Measurements from ENCODE around the gene REXO4. TPM values are rescaled to one million over a fixed set of nuclear protein-coding genes. Genes with fewer than 3 reads are reported as not detected.

Gene REXO4
- total RNA-seq, 1 experiment from 2014 or later = 38.6 TPM

GRCh38 chr9:133360400-133361393 lies 57.1 kb downstream of the REXO4 start:
- H3K9me3 Mint-ChIP-seq = no peaks in the 10 kb centered on the region
- H3K27ac Mint-ChIP-seq = peak overlapping the region; percentile 80; the same call in 1 of the 2 replicates
- peaks cover 55% of the 10 kb centered on the region for H3K36me3 Mint-ChIP-seq
- ChIA-PET CTCF (interaction anchor here (1.2 kb wide), 1 partner anchor 18 kb away, joined by 7 read pairs; no protein-coding TSS in a partner anchor), POLR2A (no interaction called here)
- H3K4me1 Mint-ChIP-seq = peaks cover 9% of the 10 kb centered on the region
- no peak overlapping the region for H3K4me3 Mint-ChIP-seq
- TF ChIP-seq ZMAT4 (CRISPR knock-in tag; IDR thresholded peaks at IDR 0.05) (no peak), CTCF (IDR thresholded peaks at IDR 0.05) (no peak), NFYB (CRISPR knock-in tag; conservative IDR thresholded peaks at IDR 0.05; ENCODE audit: low read depth) (no peak), IRF2 (CRISPR knock-in tag; IDR thresholded peaks at IDR 0.05; ENCODE audit: borderline replicate concordance, low read depth) (no peak), ZNF121 (CRISPR knock-in tag; IDR thresholded peaks at IDR 0.05) (no peak), KAT7 (CRISPR knock-in tag; IDR thresholded peaks at IDR 0.05; ENCODE audit: borderline replicate concordance) (no peak), TCF7 (CRISPR knock-in tag; IDR thresholded peaks at IDR 0.05; ENCODE audit: low read depth) (no peak), NFATC4 (CRISPR knock-in tag; IDR thresholded peaks at IDR 0.05) (no peak)
- DNase-seq (ENCODE audit: low spot score) = no peak
- H3K27me3 Mint-ChIP-seq (ENCODE audit: low read depth) = no peaks in the 10 kb centered on the region
- ATAC-seq = no peak

DNA sequence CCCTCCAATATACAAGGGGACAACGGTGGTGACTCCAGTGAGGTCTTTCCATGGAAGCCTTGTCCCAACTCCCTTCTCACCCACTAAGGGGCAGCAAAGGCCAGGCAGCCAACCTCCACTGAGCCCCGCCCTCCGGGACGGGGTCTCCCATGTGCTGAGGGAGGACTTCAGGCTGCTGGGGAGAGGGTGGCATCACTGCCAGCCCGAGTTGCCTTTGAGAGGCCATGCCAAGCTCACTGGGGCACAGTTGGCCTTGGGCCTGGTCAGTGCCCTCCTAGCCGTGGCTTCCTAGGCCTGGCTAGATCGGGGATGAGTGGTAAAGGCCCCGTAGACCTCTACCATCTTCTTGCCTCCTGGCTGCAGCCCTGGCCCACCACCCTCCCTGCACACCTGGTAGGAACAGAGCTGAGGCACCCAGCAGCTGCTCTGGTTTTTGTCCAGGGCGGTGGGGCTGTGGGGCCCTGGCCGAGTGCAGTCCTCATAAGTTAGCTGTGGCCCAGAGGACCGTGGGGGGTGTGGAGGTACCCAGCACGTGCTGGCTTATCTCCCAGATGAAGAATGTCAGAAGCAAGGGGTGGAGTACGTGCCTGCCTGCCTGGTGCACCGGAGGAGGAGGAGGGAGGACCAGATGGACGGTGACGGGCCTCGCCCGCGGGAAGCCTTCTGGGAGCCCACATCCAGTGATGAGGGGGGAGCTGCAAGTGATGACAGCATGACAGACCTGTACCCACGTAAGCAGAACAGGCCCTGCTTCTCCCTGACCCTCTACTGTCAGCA lies 58.2 kb downstream of the REXO4 start:
- H3K4me3 Mint-ChIP-seq = 0 out of 2 replicates have a peak overlapping the region, but pooled peaks have one; percentile 4
- TF ChIP-seq ZNF425 (CRISPR knock-in tag; conservative IDR thresholded peaks at IDR 0.05) (no peak), ZNF416 (CRISPR knock-in tag; IDR thresholded peaks at IDR 0.05) (no peak)
- TF ChIP-seq, protein P1, sequence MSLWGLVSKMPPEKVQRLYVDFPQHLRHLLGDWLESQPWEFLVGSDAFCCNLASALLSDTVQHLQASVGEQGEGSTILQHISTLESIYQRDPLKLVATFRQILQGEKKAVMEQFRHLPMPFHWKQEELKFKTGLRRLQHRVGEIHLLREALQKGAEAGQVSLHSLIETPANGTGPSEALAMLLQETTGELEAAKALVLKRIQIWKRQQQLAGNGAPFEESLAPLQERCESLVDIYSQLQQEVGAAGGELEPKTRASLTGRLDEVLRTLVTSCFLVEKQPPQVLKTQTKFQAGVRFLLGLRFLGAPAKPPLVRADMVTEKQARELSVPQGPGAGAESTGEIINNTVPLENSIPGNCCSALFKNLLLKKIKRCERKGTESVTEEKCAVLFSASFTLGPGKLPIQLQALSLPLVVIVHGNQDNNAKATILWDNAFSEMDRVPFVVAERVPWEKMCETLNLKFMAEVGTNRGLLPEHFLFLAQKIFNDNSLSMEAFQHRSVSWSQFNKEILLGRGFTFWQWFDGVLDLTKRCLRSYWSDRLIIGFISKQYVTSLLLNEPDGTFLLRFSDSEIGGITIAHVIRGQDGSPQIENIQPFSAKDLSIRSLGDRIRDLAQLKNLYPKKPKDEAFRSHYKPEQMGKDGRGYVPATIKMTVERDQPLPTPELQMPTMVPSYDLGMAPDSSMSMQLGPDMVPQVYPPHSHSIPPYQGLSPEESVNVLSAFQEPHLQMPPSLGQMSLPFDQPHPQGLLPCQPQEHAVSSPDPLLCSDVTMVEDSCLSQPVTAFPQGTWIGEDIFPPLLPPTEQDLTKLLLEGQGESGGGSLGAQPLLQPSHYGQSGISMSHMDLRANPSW (CRISPR knock-in tag; conservative IDR thresholded peaks at IDR 0.05; ENCODE audit: low read depth) = no peak
- H3K4me1 Mint-ChIP-seq = peaks cover 16% of the 10 kb centered on the region
- ATAC-seq (peak; percentile 38), DNase-seq (ENCODE audit: low spot score) (peak; percentile 56)
- ChIA-PET CTCF (interaction anchor here (1.2 to 1.4 kb wide), 2 partner anchors 17 to 18 kb away, joined by 3 to 7 read pairs; no protein-coding TSS in a partner anchor), POLR2A (no interaction called here)
- no peaks in the 10 kb centered on the region for H3K27me3 Mint-ChIP-seq (ENCODE audit: low read depth)
- H3K9me3 Mint-ChIP-seq = no peaks in the 10 kb centered on the region
- H3K27ac Mint-ChIP-seq = no peak overlapping the region
- peaks cover 45% of the 10 kb centered on the region for H3K36me3 Mint-ChIP-seq
